Immature natural killer cell (primary cell): Measurements from ENCODE around the gene GLYATL1. TPM values are rescaled to one million over a fixed set of nuclear protein-coding genes. Genes with fewer than 3 reads are reported as not detected.

ENCODE experiments used
- DNase-seq, 3 donors: peaks; one replicate each; pipeline ENCODE4 v3.0.0; 2022; ENCODE audit warnings: mixed read lengths in 1 of 3
- H3K27ac Mint-ChIP-seq, 6 donors: one replicate each; pipeline ENCODE4 v1.8.0; 2020; ENCODE audit warnings: mixed read lengths in 6 of 6, mild to moderate bottlenecking in 5 of 6, inconsistent platforms in 4 of 6, moderate library complexity in 3 of 6
- H3K27me3 Mint-ChIP-seq, 3 donors: one replicate each; pipeline ENCODE4 v1.8.0; 2020 to 2021; ENCODE audit warnings: low read depth in 3 of 3, mild to moderate bottlenecking in 3 of 3, mixed read lengths in 3 of 3, moderate library complexity in 3 of 3, inconsistent platforms in 1 of 3
- H3K36me3 Mint-ChIP-seq, 3 donors: one replicate each; pipeline ENCODE4 v1.8.0; 2020; ENCODE audit warnings: mixed read lengths in 3 of 3, inconsistent platforms in 2 of 3, mild to moderate bottlenecking in 2 of 3
- H3K4me1 Mint-ChIP-seq, 2 donors: one replicate each; pipeline ENCODE4 v1.8.0; 2020; ENCODE audit warnings: inconsistent platforms in 2 of 2, mild to moderate bottlenecking in 2 of 2, mixed read lengths in 2 of 2, moderate library complexity in 1 of 2
- H3K4me3 Mint-ChIP-seq, 5 donors: one replicate each; pipeline ENCODE4 v1.8.0; 2020; ENCODE audit warnings: mild to moderate bottlenecking in 5 of 5, mixed read lengths in 5 of 5, inconsistent platforms in 3 of 5, moderate library complexity in 3 of 5
- H3K9me3 Mint-ChIP-seq, 6 donors: one replicate each; pipeline ENCODE4 v1.8.0; 2020; ENCODE audit warnings: mild to moderate bottlenecking in 6 of 6, mixed read lengths in 6 of 6, inconsistent platforms in 4 of 6, moderate library complexity in 3 of 6
- polyA plus RNA-seq, 3 donors: library from polyadenylated mRNA; unstranded; fragments of 300-500 nt; fragmentation: Illumina TruSeq; gene quantifications; one replicate each; pipeline ENCODE4 v1.2.3, GENCODE V29; 2021

Gene GLYATL1
- polyA plus RNA-seq = not detected

GRCh38 chr11:58939277-58939676, at the start of gene GLYATL1:
Gene GLYATL1 (plus strand): TSS chr11:58939488. CDS start chr11:58947088, 7,600 bp downstream.
- H3K27me3 Mint-ChIP-seq = peaks cover 3 to 5% (median 5%) of the 10 kb centered on the region in 3 donors
- H3K4me3 Mint-ChIP-seq = no peak within 1 kb of the TSS
- peaks cover 0 to 1% (median 0%) of the 10 kb centered on the region in 6 donors for H3K9me3 Mint-ChIP-seq
- H3K27ac Mint-ChIP-seq = no peak within 1 kb of the TSS
- no peak for DNase-seq
- H3K36me3 Mint-ChIP-seq = no peaks in the 10 kb centered on the region
- no peaks in the 10 kb centered on the region for H3K4me1 Mint-ChIP-seq

- H3K27ac Mint-ChIP-seq = no peak overlapping the region
- H3K27me3 Mint-ChIP-seq = peaks cover 0 to 2% (median 0%) of the 10 kb centered on the region in 3 donors
- peaks cover 0 to 9% (median 0%) of the 10 kb centered on the region in 6 donors for H3K9me3 Mint-ChIP-seq
- no peak for DNase-seq
- H3K4me1 Mint-ChIP-seq = no peaks in the 10 kb centered on the region
- no peak overlapping the region for H3K4me3 Mint-ChIP-seq
- H3K36me3 Mint-ChIP-seq = no peaks in the 10 kb centered on the region
These were observed 45.4 kb upstream of the GLYATL1 start for GRCh38 chr11:58893899-58894298.

- Mint-ChIP-seq H3K27me3 (peaks cover 0 to 9% (median 5%) of the 10 kb centered on the region in 3 donors), H3K4me1 (no peaks in the 10 kb centered on the region), H3K36me3 (no peaks in the 10 kb centered on the region), H3K27ac (no peak overlapping the region), H3K9me3 (peaks cover 0 to 3% (median 0%) of the 10 kb centered on the region in 6 donors), H3K4me3 (no peak overlapping the region)
- DNase-seq = no peak
These were observed 41.2 kb upstream of the GLYATL1 start for GRCh38 chr11:58898106-58898505.

GRCh38 chr11:58900479-58901420, 38.5 kb upstream of the GLYATL1 start:
- Mint-ChIP-seq H3K4me1 (no peaks in the 10 kb centered on the region), H3K36me3 (no peaks in the 10 kb centered on the region), H3K9me3 (peaks cover 0 to 3% (median 0%) of the 10 kb centered on the region in 6 donors), H3K4me3 (no peak overlapping the region), H3K27me3 (peaks cover 0 to 16% (median 13%) of the 10 kb centered on the region in 3 donors), H3K27ac (no peak overlapping the region)
- no peak for DNase-seq

- no peaks in the 10 kb centered on the region for H3K36me3 Mint-ChIP-seq
- no peak for DNase-seq
- peaks cover 0 to 3% of the 10 kb centered on the region in 2 donors for H3K4me1 Mint-ChIP-seq
- no peak overlapping the region for H3K4me3 Mint-ChIP-seq
- H3K27ac Mint-ChIP-seq = no peak overlapping the region
- peaks cover 2 to 24% (median 15%) of the 10 kb centered on the region in 3 donors for H3K27me3 Mint-ChIP-seq
- peaks cover 0 to 3% (median 0%) of the 10 kb centered on the region in 6 donors for H3K9me3 Mint-ChIP-seq
These were observed 36.4 kb upstream of the GLYATL1 start for GRCh38 chr11:58902881-58903280.

GRCh38 chr11:58905011-58905720, 34.1 kb upstream of the GLYATL1 start:
- no peak overlapping the region for H3K27ac Mint-ChIP-seq
- peaks cover 0 to 3% (median 0%) of the 10 kb centered on the region in 6 donors for H3K9me3 Mint-ChIP-seq
- H3K4me3 Mint-ChIP-seq = no peak overlapping the region
- peaks cover 0 to 3% of the 10 kb centered on the region in 2 donors for H3K4me1 Mint-ChIP-seq
- no peaks in the 10 kb centered on the region for H3K36me3 Mint-ChIP-seq
- H3K27me3 Mint-ChIP-seq = peaks cover 2 to 23% (median 15%) of the 10 kb centered on the region in 3 donors
- no peak for DNase-seq

- Mint-ChIP-seq H3K36me3 (no peaks in the 10 kb centered on the region), H3K4me3 (no peak overlapping the region), H3K9me3 (peaks cover 0 to 3% (median 0%) of the 10 kb centered on the region in 6 donors), H3K27ac (no peak overlapping the region), H3K4me1 (peaks cover 0 to 3% of the 10 kb centered on the region in 2 donors), H3K27me3 (peaks cover 2 to 21% (median 15%) of the 10 kb centered on the region in 3 donors)
- no peak for DNase-seq
These were observed 33.4 kb upstream of the GLYATL1 start for GRCh38 chr11:58905721-58906547.

GRCh38 chr11:58907780-58908179, 31.5 kb upstream of the GLYATL1 start:
- Mint-ChIP-seq H3K27me3 (peaks cover 2 to 18% (median 10%) of the 10 kb centered on the region in 3 donors), H3K9me3 (peaks cover 0 to 4% (median 0%) of the 10 kb centered on the region in 6 donors), H3K36me3 (no peaks in the 10 kb centered on the region), H3K27ac (no peak overlapping the region), H3K4me1 (peaks cover 0 to 3% of the 10 kb centered on the region in 2 donors), H3K4me3 (no peak overlapping the region)
- no peak for DNase-seq

- Mint-ChIP-seq H3K27me3 (peaks cover 2 to 12% (median 4%) of the 10 kb centered on the region in 3 donors), H3K4me1 (peaks cover 0 to 3% of the 10 kb centered on the region in 2 donors), H3K27ac (no peak overlapping the region), H3K4me3 (no peak overlapping the region), H3K36me3 (peaks cover 0 to 4% (median 0%) of the 10 kb centered on the region in 3 donors), H3K9me3 (peaks cover 3 to 20% (median 9%) of the 10 kb centered on the region in 6 donors)
- no peak for DNase-seq
These were observed 27.2 kb upstream of the GLYATL1 start for GRCh38 chr11:58912124-58912523.

- peaks cover 1 to 8% (median 2%) of the 10 kb centered on the region in 3 donors for H3K27me3 Mint-ChIP-seq
- no peak overlapping the region for H3K27ac Mint-ChIP-seq
- H3K36me3 Mint-ChIP-seq = peaks cover 0 to 8% (median 0%) of the 10 kb centered on the region in 3 donors
- no peak for DNase-seq
- H3K9me3 Mint-ChIP-seq = peaks cover 3 to 31% (median 15%) of the 10 kb centered on the region in 6 donors
- H3K4me1 Mint-ChIP-seq = no peaks in the 10 kb centered on the region
- H3K4me3 Mint-ChIP-seq = no peak overlapping the region
These were observed 25.6 kb upstream of the GLYATL1 start for GRCh38 chr11:58913685-58914084.

GRCh38 chr11:58914821-58915543, 24.3 kb upstream of the GLYATL1 start:
- Mint-ChIP-seq H3K36me3 (peaks cover 0 to 8% (median 0%) of the 10 kb centered on the region in 3 donors), H3K27ac (no peak overlapping the region), H3K27me3 (peaks cover 1 to 6% (median 2%) of the 10 kb centered on the region in 3 donors), H3K4me1 (no peaks in the 10 kb centered on the region), H3K4me3 (no peak overlapping the region), H3K9me3 (peaks cover 3 to 31% (median 15%) of the 10 kb centered on the region in 6 donors)
- no peak for DNase-seq

GRCh38 chr11:58916637-58917036, 22.7 kb upstream of the GLYATL1 start:
- Mint-ChIP-seq H3K36me3 (peaks cover 0 to 8% (median 0%) of the 10 kb centered on the region in 3 donors), H3K4me3 (no peak overlapping the region), H3K27me3 (peaks cover 1 to 5% (median 2%) of the 10 kb centered on the region in 3 donors), H3K4me1 (no peaks in the 10 kb centered on the region), H3K27ac (no peak overlapping the region), H3K9me3 (peaks cover 3 to 31% (median 15%) of the 10 kb centered on the region in 6 donors)
- no peak for DNase-seq
